Measurements from ENCODE around the gene VEZF1. TPM values are rescaled to one million over a fixed set of nuclear protein-coding genes. Genes with fewer than 3 reads are reported as not detected.

Gene VEZF1
- total and polyA plus RNA-seq, 2 of the 8 experiments (the other 6 are each of a cell fraction or from before 2014, with no cell fraction given) = 28.9 to 61.9 TPM

DNA sequence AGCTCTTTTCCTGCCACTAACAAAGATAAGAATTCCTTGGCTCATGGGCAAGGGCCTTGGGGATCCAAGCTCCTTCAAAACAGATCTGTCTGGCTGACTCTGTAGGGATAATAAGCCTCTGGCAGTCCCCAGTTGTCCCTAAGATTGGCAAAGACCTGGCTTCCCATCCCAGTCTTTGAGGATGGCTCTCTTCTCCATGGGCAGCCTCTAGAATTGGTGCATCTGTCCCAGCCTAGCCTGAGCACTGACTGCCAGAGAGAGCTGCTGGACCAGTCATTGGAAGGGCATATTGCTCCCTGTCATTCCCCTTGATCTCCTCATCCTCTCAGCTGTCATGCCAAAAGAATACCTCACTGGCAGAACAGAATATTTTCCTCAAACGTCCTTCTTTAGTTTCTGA lies 19.6 kb downstream of the VEZF1 start (continued):
- TF ChIP-seq JUN (IDR thresholded peaks at IDR 0.05; ENCODE audit: low read depth, low read length) = no peak
- TF ChIP-seq CEBPB (IDR thresholded peaks at IDR 0.05; ENCODE audit: low read depth, low read length) = no peak
- no peak for TF ChIP-seq CHD1 (IDR thresholded peaks at IDR 0.05; ENCODE audit: low read depth, low read length)
- TF ChIP-seq SUZ12 (IDR thresholded peaks at IDR 0.05; ENCODE audit: low read length) = no peak
- TF ChIP-seq SRF (IDR thresholded peaks at IDR 0.05; ENCODE audit: low read depth, low read length) = no peak
- TF ChIP-seq TCF12 (IDR thresholded peaks at IDR 0.05; ENCODE audit: low read depth, low read length) = no peak
- TF ChIP-seq RBBP5 (IDR thresholded peaks at IDR 0.05; ENCODE audit: borderline replicate concordance, low read depth, low read length) = no peak
- no peak for TF ChIP-seq KDM1A (IDR thresholded peaks at IDR 0.05; ENCODE audit: borderline replicate concordance, low read length)

Data from H1 (cell line).